ENCODE data around the gene TSPAN4.

Gene TSPAN4

DNA sequence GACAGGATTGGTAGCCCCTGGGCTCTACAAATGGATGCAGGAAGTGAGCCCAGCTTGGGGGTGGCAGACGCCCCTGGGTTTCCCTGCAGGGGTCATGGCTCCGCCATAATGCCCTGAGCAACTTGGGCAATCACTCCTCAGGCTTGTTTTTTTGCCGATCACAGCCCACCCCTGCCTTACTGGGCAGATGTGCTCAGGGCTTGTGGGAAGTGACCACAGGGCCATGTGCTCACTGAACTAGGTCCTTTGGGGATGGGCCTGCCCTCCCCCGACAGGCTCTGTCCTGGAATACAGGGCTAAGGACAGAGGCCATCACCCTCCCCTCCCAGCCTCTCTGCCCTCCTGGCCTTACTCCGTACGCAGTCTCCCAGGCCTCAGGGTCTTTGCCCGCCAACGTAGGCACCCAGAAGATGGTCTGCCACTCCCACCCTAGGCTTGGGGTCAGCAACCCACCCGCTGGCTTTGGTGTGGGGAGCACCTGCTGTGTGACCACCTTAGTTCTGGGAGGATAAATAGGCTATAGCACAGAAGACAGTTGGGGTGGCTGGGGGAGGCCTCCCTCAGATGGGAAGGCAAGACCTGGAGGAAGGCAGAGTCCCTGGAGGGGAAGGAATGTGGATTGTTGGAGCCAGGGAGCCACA is 29.1 kb upstream of the TSPAN4 start:
- no peak overlapping the region for H3K27ac Mint-ChIP-seq
- DNase-seq (ENCODE audit: low spot score in 2 of 2) (no peak), ATAC-seq (ENCODE audit: low read depth) (no peak)
- no peak overlapping the region for H3K4me3 Mint-ChIP-seq
- no peaks in the 10 kb centered on the region for H3K9me3 Mint-ChIP-seq
- H3K4me1 Mint-ChIP-seq, result peaks cover 11% of the 10 kb centered on the region
- H3K27me3 Mint-ChIP-seq, result no peaks in the 10 kb centered on the region
- peaks cover 8% of the 10 kb centered on the region for H3K36me3 Mint-ChIP-seq

DNA sequence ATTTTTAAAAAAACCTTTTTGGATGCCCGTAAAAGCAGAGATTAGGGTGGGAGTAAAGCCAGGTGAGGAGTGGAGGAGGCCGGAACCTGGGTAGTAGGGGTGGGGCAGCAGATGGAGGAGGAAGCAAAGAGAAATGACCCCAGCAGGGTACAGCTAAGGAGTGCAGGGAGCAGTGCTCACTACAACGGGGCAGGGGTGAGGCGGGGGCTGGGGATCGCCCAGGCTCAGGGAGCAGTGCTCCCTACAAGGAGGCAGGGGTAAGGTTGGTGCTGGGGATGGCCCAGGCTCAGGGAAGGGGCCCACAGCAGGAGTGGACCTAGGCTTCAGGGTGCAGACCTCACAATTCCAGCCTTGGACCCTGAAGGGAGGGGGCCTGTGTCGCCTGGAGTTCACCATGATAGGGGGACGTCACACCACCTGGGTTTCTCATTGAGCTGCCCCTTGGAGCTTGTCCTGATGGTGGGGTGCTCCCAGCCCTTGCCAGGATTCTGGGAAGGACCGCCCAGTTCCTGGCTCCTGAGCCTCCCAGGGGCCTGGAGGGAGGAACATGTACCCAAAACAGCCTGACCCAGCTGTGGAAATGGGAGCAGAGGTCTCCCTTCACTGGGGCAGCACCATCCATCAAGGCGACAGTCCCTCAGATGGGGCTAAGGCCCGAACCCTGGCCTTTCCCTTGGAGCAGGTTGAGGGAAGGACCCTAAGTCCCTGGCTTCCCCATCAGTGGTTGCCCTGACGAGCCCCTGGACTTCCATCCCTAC is 26.8 kb upstream of the TSPAN4 start:
- Mint-ChIP-seq H3K36me3 (peaks cover 8% of the 10 kb centered on the region), H3K4me1 (peaks cover 12% of the 10 kb centered on the region), H3K9me3 (no peaks in the 10 kb centered on the region), H3K27me3 (no peaks in the 10 kb centered on the region), H3K27ac (no peak overlapping the region), H3K4me3 (no peak overlapping the region)
- ATAC-seq (ENCODE audit: low read depth), result no peak
- DNase-seq (ENCODE audit: low spot score in 2 of 2), result no peak

DNA sequence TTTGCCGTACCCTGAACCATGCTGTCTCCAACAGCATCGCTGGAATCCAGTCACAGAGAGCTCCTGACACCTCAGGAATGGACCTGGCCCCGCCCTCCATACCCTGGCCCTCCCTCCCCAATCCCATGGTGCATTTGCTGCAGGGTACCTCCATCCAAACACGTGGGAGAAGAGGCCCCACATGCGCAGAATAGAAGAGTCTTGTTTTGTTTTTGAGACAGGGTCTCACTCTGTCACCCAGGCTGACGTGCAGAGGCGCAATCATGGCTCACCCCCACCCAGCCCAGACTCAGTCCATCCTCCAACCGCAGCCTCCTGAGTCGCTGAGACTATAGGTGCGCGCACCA is 26.2 kb upstream of the TSPAN4 start:
- no peak overlapping the region for H3K4me3 Mint-ChIP-seq
- peaks cover 16% of the 10 kb centered on the region for H3K4me1 Mint-ChIP-seq
- H3K36me3 Mint-ChIP-seq, result peaks cover 8% of the 10 kb centered on the region
- no peaks in the 10 kb centered on the region for H3K9me3 Mint-ChIP-seq
- ATAC-seq (ENCODE audit: low read depth) (no peak), DNase-seq (ENCODE audit: low spot score in 2 of 2) (no peak)
- H3K27ac Mint-ChIP-seq, result no peak overlapping the region
- no peaks in the 10 kb centered on the region for H3K27me3 Mint-ChIP-seq

GRCh38 chr11:818396-819128 is 24.1 kb upstream of the TSPAN4 start, which contains the start of gene PNPLA2:
TSS of gene PNPLA2 (plus strand) at chr11:818914. CDS start at chr11:819719, 805 bp downstream.
- no peak for DNase-seq (ENCODE audit: low spot score in 2 of 2)
- peak within 1 kb of the TSS; percentile 88 for H3K4me3 Mint-ChIP-seq
- H3K36me3 Mint-ChIP-seq, result peaks cover 3% of the 10 kb centered on the region
- peaks cover 12% of the 10 kb centered on the region for H3K4me1 Mint-ChIP-seq
- ATAC-seq (ENCODE audit: low read depth), result no peak
- H3K27ac Mint-ChIP-seq, result peak within 1 kb of the TSS; percentile 90
- no peaks in the 10 kb centered on the region for H3K9me3 Mint-ChIP-seq
- no peaks in the 10 kb centered on the region for H3K27me3 Mint-ChIP-seq

DNA sequence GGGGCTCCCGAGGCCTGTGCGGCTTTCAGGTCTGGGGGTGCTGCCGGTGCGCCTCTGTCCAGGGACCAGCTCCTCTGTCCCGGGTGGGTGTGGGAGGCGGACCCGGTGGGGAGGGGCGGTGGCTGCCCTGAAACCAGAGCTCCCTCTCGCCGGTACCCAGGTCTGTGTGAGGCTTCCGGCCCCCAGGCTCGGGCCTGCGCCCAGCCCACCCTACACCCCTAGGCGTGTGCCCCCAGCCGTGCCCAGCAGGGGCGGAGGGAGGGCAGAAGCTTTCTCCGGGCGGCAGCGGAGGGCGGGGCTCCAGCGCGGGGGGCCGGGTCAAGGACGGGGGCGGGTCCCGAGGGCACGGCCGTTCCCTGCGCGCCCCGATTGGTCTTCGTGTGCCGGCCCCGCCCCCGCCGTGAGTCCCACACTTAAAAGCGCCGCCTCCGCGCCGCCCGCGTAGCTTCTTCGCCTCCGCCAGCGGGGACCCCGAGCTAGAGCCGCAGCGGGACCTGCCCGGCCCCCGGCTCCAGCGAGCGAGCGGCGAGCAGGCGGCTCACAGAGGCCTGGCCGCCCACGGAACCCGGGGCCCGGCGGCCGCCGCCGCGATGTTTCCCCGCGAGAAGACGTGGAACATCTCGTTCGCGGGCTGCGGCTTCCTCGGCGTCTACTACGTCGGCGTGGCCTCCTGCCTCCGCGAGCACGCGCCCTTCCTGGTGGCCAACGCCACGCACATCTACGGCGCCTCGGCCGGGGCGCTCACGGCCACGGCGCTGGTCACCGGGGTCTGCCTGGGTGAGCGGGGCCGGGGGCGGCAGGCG is 23.3 kb upstream of the TSPAN4 start:
- peak overlapping the region; percentile 88 for H3K4me3 Mint-ChIP-seq

GRCh38 chr11:819943-820649 is 22.6 kb upstream of the TSPAN4 start:
- peaks cover 9% of the 10 kb centered on the region for H3K4me1 Mint-ChIP-seq
- H3K4me3 Mint-ChIP-seq, result peak overlapping the region; percentile 88
- H3K36me3 Mint-ChIP-seq, result peaks cover 5% of the 10 kb centered on the region
- H3K27ac Mint-ChIP-seq, result peak overlapping the region; percentile 90
- ATAC-seq (ENCODE audit: low read depth), result peak; percentile 79
- H3K27me3 Mint-ChIP-seq, result no peaks in the 10 kb centered on the region
- no peaks in the 10 kb centered on the region for H3K9me3 Mint-ChIP-seq
- peak; percentile 88 to 95 for DNase-seq (ENCODE audit: low spot score in 2 of 2)

More for the DNA sequence above, 23.3 kb upstream of the TSPAN4 start:
- no peaks in the 10 kb centered on the region for H3K36me3 Mint-ChIP-seq
- no peaks in the 10 kb centered on the region for H3K9me3 Mint-ChIP-seq
- ATAC-seq (ENCODE audit: low read depth), result peak; percentile 72
- DNase-seq (ENCODE audit: low spot score in 2 of 2), result peak; percentile 92 to 93
- peaks cover 9% of the 10 kb centered on the region for H3K4me1 Mint-ChIP-seq
- peak overlapping the region; percentile 90 for H3K27ac Mint-ChIP-seq
- H3K27me3 Mint-ChIP-seq, result no peaks in the 10 kb centered on the region

GRCh38 chr11:820655-821511 is 21.8 kb upstream of the TSPAN4 start:
- no peaks in the 10 kb centered on the region for H3K9me3 Mint-ChIP-seq
- H3K36me3 Mint-ChIP-seq, result peaks cover 6% of the 10 kb centered on the region
- no peaks in the 10 kb centered on the region for H3K27me3 Mint-ChIP-seq
- no peak for ATAC-seq (ENCODE audit: low read depth)
- H3K27ac Mint-ChIP-seq, result no peak overlapping the region
- peaks cover 9% of the 10 kb centered on the region for H3K4me1 Mint-ChIP-seq
- H3K4me3 Mint-ChIP-seq, result peak overlapping the region; percentile 88
- no peak for DNase-seq (ENCODE audit: low spot score in 2 of 2)

- Mint-ChIP-seq H3K36me3 (peaks cover 6% of the 10 kb centered on the region), H3K27me3 (no peaks in the 10 kb centered on the region), H3K27ac (no peak overlapping the region), H3K4me1 (peaks cover 9% of the 10 kb centered on the region), H3K9me3 (no peaks in the 10 kb centered on the region), H3K4me3 (no peak overlapping the region)
- ATAC-seq (ENCODE audit: low read depth), result no peak
- DNase-seq (ENCODE audit: low spot score in 2 of 2), result no peak
Measured at GRCh38 chr11:821512-822371, 20.9 kb upstream of the TSPAN4 start.

DNA sequence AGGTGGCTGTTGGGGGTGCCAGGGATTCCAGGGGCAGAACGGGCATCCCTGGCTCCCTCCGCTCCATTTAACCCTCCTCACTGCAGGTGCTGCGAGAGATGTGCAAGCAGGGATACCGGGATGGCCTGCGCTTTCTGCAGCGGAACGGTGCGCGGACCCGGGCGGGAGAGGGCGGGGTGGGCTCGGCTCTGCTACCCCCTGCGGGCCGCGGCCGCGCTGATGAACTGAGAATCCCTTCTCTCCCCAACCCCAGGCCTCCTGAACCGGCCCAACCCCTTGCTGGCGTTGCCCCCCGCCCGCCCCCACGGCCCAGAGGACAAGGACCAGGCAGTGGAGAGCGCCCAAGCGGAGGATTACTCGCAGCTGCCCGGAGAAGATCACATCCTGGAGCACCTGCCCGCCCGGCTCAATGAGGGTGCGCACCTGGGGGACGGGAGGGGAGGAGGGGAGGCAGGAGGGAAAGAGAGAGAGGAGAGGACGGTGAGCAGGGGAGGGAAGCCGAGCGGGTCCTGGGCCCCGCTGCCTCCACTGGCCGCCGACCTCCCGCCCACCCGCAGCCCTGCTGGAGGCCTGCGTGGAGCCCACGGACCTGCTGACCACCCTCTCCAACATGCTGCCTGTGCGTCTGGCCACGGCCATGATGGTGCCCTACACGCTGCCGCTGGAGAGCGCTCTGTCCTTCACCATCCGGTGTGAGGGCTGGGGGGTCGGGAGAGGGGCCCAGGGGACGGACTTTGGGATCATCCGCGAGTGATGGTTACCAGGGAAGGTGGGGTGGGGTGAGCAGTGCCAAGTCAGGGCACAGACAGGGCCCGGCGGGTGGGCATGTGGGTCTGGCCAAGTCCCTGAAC is 19.0 kb upstream of the TSPAN4 start:
- H3K27me3 Mint-ChIP-seq, result no peaks in the 10 kb centered on the region
- H3K9me3 Mint-ChIP-seq, result no peaks in the 10 kb centered on the region
- no peak for ATAC-seq (ENCODE audit: low read depth)
- H3K27ac Mint-ChIP-seq, result no peak overlapping the region
- H3K4me1 Mint-ChIP-seq, result peaks cover 19% of the 10 kb centered on the region
- DNase-seq (ENCODE audit: low spot score in 2 of 2), result no peak
- peaks cover 6% of the 10 kb centered on the region for H3K36me3 Mint-ChIP-seq
- no peak overlapping the region for H3K4me3 Mint-ChIP-seq

- DNase-seq (ENCODE audit: low spot score in 2 of 2) (no peak), ATAC-seq (ENCODE audit: low read depth) (no peak)
- Mint-ChIP-seq H3K36me3 (peaks cover 6% of the 10 kb centered on the region), H3K4me3 (no peak overlapping the region), H3K27me3 (no peaks in the 10 kb centered on the region), H3K27ac (no peak overlapping the region), H3K4me1 (peaks cover 26% of the 10 kb centered on the region), H3K9me3 (no peaks in the 10 kb centered on the region)
Measured at GRCh38 chr11:824292-824880, 18.3 kb upstream of the TSPAN4 start.

DNA sequence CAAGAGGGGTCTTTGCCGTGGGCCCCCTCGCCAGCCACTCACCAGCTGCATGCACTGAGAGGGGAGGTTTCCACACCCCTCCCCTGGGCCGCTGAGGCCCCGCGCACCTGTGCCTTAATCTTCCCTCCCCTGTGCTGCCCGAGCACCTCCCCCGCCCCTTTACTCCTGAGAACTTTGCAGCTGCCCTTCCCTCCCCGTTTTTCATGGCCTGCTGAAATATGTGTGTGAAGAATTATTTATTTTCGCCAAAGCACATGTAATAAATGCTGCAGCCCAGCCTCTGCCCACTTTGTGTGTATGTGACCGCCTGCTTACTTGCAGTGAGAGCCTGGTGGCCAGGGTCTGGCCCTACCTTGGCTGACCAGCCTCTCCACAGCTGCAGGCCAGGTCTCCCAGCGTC is 17.7 kb upstream of the TSPAN4 start:
- Mint-ChIP-seq H3K4me3 (no peak overlapping the region), H3K36me3 (peaks cover 6% of the 10 kb centered on the region), H3K27ac (no peak overlapping the region), H3K4me1 (peaks cover 28% of the 10 kb centered on the region), H3K27me3 (no peaks in the 10 kb centered on the region), H3K9me3 (no peaks in the 10 kb centered on the region)
- DNase-seq (ENCODE audit: low spot score in 2 of 2), result no peak
- ATAC-seq (ENCODE audit: low read depth), result no peak
